IMR-90 (cell line): ENCODE data around the gene LRP3. TPM values are rescaled to one million over a fixed set of nuclear protein-coding genes. Genes with fewer than 3 reads are reported as not detected.

Experiments used
- ATAC-seq: fragments of 200-7000 bp; cut with Tn5 transposase; 2 replicates; pipeline ENCODE4 v1.9.1; 2020; ENCODE audit warnings: low read depth, mild to moderate bottlenecking, moderate library complexity
- BruUV-seq: library from RNA; stranded (reverse); fragments of 400-500 nt; replicated peaks from 2 replicates; lab custom pipeline; 2021; lab: Mats Ljungman, UMichigan
- CTCF ChIA-PET: fragments of 300-600 bp; formaldehyde crosslinking; extraction: SDS; loops from one replicate; lab custom pipeline; 2021; ENCODE audit warnings: antibody characterized with exemption; lab: Yijun Ruan, JAX
- POLR2A ChIA-PET: fragments of 300-600 bp; sonication (Branson Sonifier 250); formaldehyde crosslinking; loops from one replicate; lab custom pipeline; 2022; ENCODE audit warnings: antibody characterized with exemption; ENCODE audit not compliant: unreplicated experiment; lab: Charles Lee
- DNase-seq: peaks from one replicate; pipeline ENCODE4 v3.0.0; 2013
- H2AFZ ChIP-seq: replicated peaks from 2 replicates; pipeline ENCODE3; 2013; ENCODE audit warnings: low read length, mild to moderate bottlenecking; ENCODE audit not compliant: poor library complexity
- H2AK5ac ChIP-seq: 2 replicates; pipeline ENCODE4 v1.6.1; 2013; ENCODE audit warnings: low read depth, low read length, inconsistent platforms
- H2AK9ac ChIP-seq: replicated peaks from 2 replicates; pipeline ENCODE3; 2013; ENCODE audit warnings: mild to moderate bottlenecking, low read depth, low read length, moderate library complexity; ENCODE audit not compliant: poor library complexity
- H2BK120ac ChIP-seq: 2 replicates; pipeline ENCODE4 v1.6.1; 2013; ENCODE audit warnings: low read depth, low read length, inconsistent platforms
- H2BK15ac ChIP-seq: 3 replicates; pipeline ENCODE4 v1.6.1; 2013; ENCODE audit warnings: low read depth, low read length, inconsistent platforms
- H2BK20ac ChIP-seq: 2 replicates; pipeline ENCODE4 v1.6.1; 2013; ENCODE audit warnings: low read depth, mild to moderate bottlenecking, inconsistent platforms, low read length, moderate library complexity
- H2BK5ac ChIP-seq: 2 replicates; pipeline ENCODE4 v1.6.1; 2013; ENCODE audit warnings: mild to moderate bottlenecking, low read depth, low read length, inconsistent platforms; ENCODE audit not compliant: poor library complexity, severe bottlenecking
- H3K14ac ChIP-seq: replicated peaks from 2 replicates; pipeline ENCODE4 v1.6.1; 2013; ENCODE audit warnings: low read depth, low read length, inconsistent platforms
- H3K18ac ChIP-seq: 2 replicates; pipeline ENCODE4 v1.6.1; 2013; ENCODE audit warnings: low read depth, low read length, control low read depth
- H3K23ac ChIP-seq: 2 replicates; pipeline ENCODE4 v1.6.1; 2013; ENCODE audit warnings: low read depth, low read length, inconsistent platforms
- H3K27ac ChIP-seq: 2 replicates; pipeline ENCODE4 v1.5.1; 2013; ENCODE audit warnings: mild to moderate bottlenecking, control low read depth, low read length; ENCODE audit not compliant: insufficient read depth
- H3K27me3 ChIP-seq: 2 replicates; pipeline ENCODE4 v1.6.1; 2013; ENCODE audit warnings: low read length; ENCODE audit not compliant: control insufficient read depth, insufficient read depth
- H3K36me3 ChIP-seq: 2 replicates; pipeline ENCODE4 v1.6.1; 2013; ENCODE audit warnings: low read length, mixed read lengths; ENCODE audit not compliant: control insufficient read depth, insufficient read depth
- H3K4ac ChIP-seq: 2 replicates; pipeline ENCODE4 v1.6.1; 2013; ENCODE audit warnings: low read depth, low read length, inconsistent platforms
- H3K4me1 ChIP-seq: 2 replicates; pipeline ENCODE4 v1.6.1; 2013; ENCODE audit warnings: low read length, mixed read lengths; ENCODE audit not compliant: control insufficient read depth, insufficient read depth
- H3K4me2 ChIP-seq: 2 replicates; pipeline ENCODE4 v1.6.1; 2013; ENCODE audit warnings: low read depth, mild to moderate bottlenecking, control low read depth, low read length, moderate library complexity
- H3K4me3 ChIP-seq: 2 replicates; pipeline ENCODE4 v1.5.1; 2013; ENCODE audit warnings: low read depth, mild to moderate bottlenecking, control low read depth, low read length, moderate library complexity; ENCODE audit not compliant: insufficient read depth
- H3K56ac ChIP-seq: 2 replicates; pipeline ENCODE4 v1.6.1; 2013; ENCODE audit warnings: low read length, inconsistent platforms; ENCODE audit not compliant: insufficient read depth; ENCODE audit errors: extremely low read depth
- H3K79me1 ChIP-seq, 2 experiments: 2 replicates each; pipeline ENCODE4 v1.6.1; 2013; ENCODE audit warnings: low read length in 2 of 2, inconsistent platforms in 1 of 2, low read depth in 1 of 2
- H3K9ac ChIP-seq: 2 replicates; pipeline ENCODE4 v1.6.1; 2013; ENCODE audit warnings: low read depth, low read length, control low read depth
- H3K9me1 ChIP-seq: 2 replicates; pipeline ENCODE4 v1.6.1; 2013; ENCODE audit warnings: low read length, inconsistent platforms; ENCODE audit not compliant: insufficient read depth
- H3K9me3 ChIP-seq: 2 replicates; pipeline ENCODE4 v1.6.1; 2013; ENCODE audit warnings: low read length; ENCODE audit not compliant: control insufficient read depth, insufficient read depth
- H4K20me1 ChIP-seq: 2 replicates; pipeline ENCODE4 v1.6.1; 2013; ENCODE audit warnings: low read length, inconsistent platforms; ENCODE audit not compliant: insufficient read depth
- H4K5ac ChIP-seq: 2 replicates; pipeline ENCODE4 v1.6.1; 2013; ENCODE audit warnings: mild to moderate bottlenecking, low read depth, low read length, control low read depth
- H4K8ac ChIP-seq, 2 experiments: 2 replicates each; pipeline ENCODE4 v1.6.1; 2013; ENCODE audit warnings: low read depth in 2 of 2, low read length in 2 of 2, control low read depth in 1 of 2, inconsistent platforms in 1 of 2
- H4K91ac ChIP-seq: 2 replicates; pipeline ENCODE4 v1.6.1; 2013; ENCODE audit warnings: low read depth, low read length, inconsistent platforms; ENCODE audit not compliant: insufficient read depth
- BHLHE40 ChIP-seq: fragments of 150-350 bp; IDR thresholded peaks from 2 replicates; pipeline ENCODE4 v1.6.1; 2016; ENCODE audit warnings: mild to moderate bottlenecking, low read depth, low read length
- CEBPB ChIP-seq: IDR thresholded peaks from 2 replicates; pipeline ENCODE4 v1.6.1; 2012; ENCODE audit warnings: low read depth, low read length, improper control_type of control experiment
- CHD1 ChIP-seq: IDR thresholded peaks from 2 replicates; pipeline ENCODE4 v1.6.1; 2012; ENCODE audit warnings: low read depth, low read length, improper control_type of control experiment
- CTCF ChIP-seq: conservative IDR thresholded peaks from 2 replicates; pipeline ENCODE4 v1.5.1; 2012; ENCODE audit warnings: mild to moderate bottlenecking, low read depth, low read length, improper control_type of control experiment
- ELK1 ChIP-seq: fragments of 150-350 bp; IDR thresholded peaks from 2 replicates; pipeline ENCODE4 v1.6.1; 2016; ENCODE audit warnings: low read depth, mild to moderate bottlenecking, low read length, moderate library complexity, borderline replicate concordance
- FOS ChIP-seq: fragments of 150-350 bp; IDR thresholded peaks from 2 replicates; pipeline ENCODE4 v1.6.1; 2016; ENCODE audit warnings: low read depth, low read length
- MAFK ChIP-seq: IDR thresholded peaks from 2 replicates; pipeline ENCODE4 v1.6.1; 2012; ENCODE audit warnings: low read depth, low read length, improper control_type of control experiment
- MAZ ChIP-seq: IDR thresholded peaks from 2 replicates; pipeline ENCODE4 v1.6.1; 2012; ENCODE audit warnings: low read depth, mild to moderate bottlenecking, low read length, improper control_type of control experiment, moderate library complexity, borderline replicate concordance
- MXI1 ChIP-seq: IDR thresholded peaks from 2 replicates; pipeline ENCODE4 v1.6.1; 2012; ENCODE audit warnings: low read depth, mild to moderate bottlenecking, low read length, moderate library complexity, borderline replicate concordance
- NFE2L2 ChIP-seq: fragments of 150-350 bp; IDR thresholded peaks from 2 replicates; pipeline ENCODE4 v1.6.1; 2016; ENCODE audit warnings: low read depth, mild to moderate bottlenecking, low read length
- POLR2A ChIP-seq: IDR thresholded peaks from 2 replicates; pipeline ENCODE4 v1.6.1; 2012; ENCODE audit warnings: mild to moderate bottlenecking, low read depth, low read length
- RAD21 ChIP-seq: IDR thresholded peaks from 2 replicates; pipeline ENCODE4 v1.6.1; 2012; ENCODE audit warnings: low read length, improper control_type of control experiment
- RCOR1 ChIP-seq: IDR thresholded peaks from 2 replicates; pipeline ENCODE4 v1.6.1; 2012; ENCODE audit warnings: mild to moderate bottlenecking, low read length, improper control_type of control experiment; ENCODE audit not compliant: insufficient replicate concordance
- RFX5 ChIP-seq: IDR thresholded peaks from 2 replicates; pipeline ENCODE4 v1.8.0; 2012; ENCODE audit warnings: low read depth, mild to moderate bottlenecking, low read length, moderate library complexity
- SMC3 ChIP-seq: fragments of 150-350 bp; IDR thresholded peaks from 2 replicates; pipeline ENCODE4 v1.6.1; 2016; ENCODE audit warnings: low read depth, mild to moderate bottlenecking, antibody characterized with exemption, low read length, moderate library complexity
- USF2 ChIP-seq: fragments of 150-350 bp; IDR thresholded peaks from 2 replicates; pipeline ENCODE4 v1.6.1; 2017; ENCODE audit warnings: mild to moderate bottlenecking, antibody characterized with exemption, low read length, low read depth
- WGBS, 2 experiments: methylation state at CpG; one replicate each; pipeline versions ENCODE4 v1.1.5 to v1.1.7; 2013; ENCODE audit warnings: missing lambda C conversion rate in 2 of 2; ENCODE audit not compliant: insufficient read length in 1 of 2; ENCODE audit errors: extremely low coverage in 2 of 2; 5-methylcytosine and 5-hydroxymethylcytosine counted together
- dilution Hi-C: fragments of 300-500 bp; cut with HindIII; formaldehyde crosslinking; loops from one replicate; pipeline ENCODE4 v1.14.3; 2018; ENCODE audit warnings: low sequenced_read_pairs; ENCODE audit not compliant: unreplicated experiment
- in situ Hi-C: fragments of 300-500 bp; cut with MboI; formaldehyde crosslinking; loops from 3 replicates; pipeline ENCODE4 v1.14.3; 2019; ENCODE audit warnings: low sequenced_read_pairs, inconsistent platforms, mixed read lengths
- intact Hi-C: fragments of 100-400 bp; cut with micrococcal nuclease; formaldehyde crosslinking; loops from 2 replicates; pipeline ENCODE4 v1.10.0; 2022
- polyA plus RNA-seq, 3 experiments: library from polyadenylated mRNA; depleted of rRNA; stranded (reverse); fragments of >200 nt; gene quantifications; 2 replicates each; pipeline ENCODE4 v1.2.3, GENCODE V29; 2012; ENCODE audit warnings: low replicate concordance in 1 of 3
- total RNA-seq: library from RNA; depleted of rRNA; stranded (reverse); fragments of >200 nt; gene quantifications from 2 replicates; pipeline ENCODE4 v1.2.3, GENCODE V29; 2012

The LRP3 gene
- total and polyA plus RNA-seq, 2 of the 4 experiments (the other 2 are of a cell fraction): 8.4 to 20.2 TPM

- ChIA-PET POLR2A (no interaction called here), CTCF (no interaction called here)
- H2AFZ ChIP-seq: no peak overlapping the region
- H3K4me3 ChIP-seq: no peak overlapping the region
- H2AK9ac ChIP-seq: no peak overlapping the region
- no peaks in the 10 kb centered on the region for H3K4me1 ChIP-seq
- H3K9me1 ChIP-seq: peaks cover 5% of the 10 kb centered on the region; the same call in 1 of the 2 replicates
- no peak overlapping the region for H2AK5ac ChIP-seq
- H3K56ac ChIP-seq: no peak overlapping the region
- H3K9ac ChIP-seq: no peak overlapping the region
- H3K23ac ChIP-seq: no peak overlapping the region
- H4K91ac ChIP-seq: no peak overlapping the region
- no peak overlapping the region for H3K4me2 ChIP-seq
- no peak overlapping the region for H2BK15ac ChIP-seq
- H3K4ac ChIP-seq: no peak overlapping the region
- intact Hi-C loops: no loop called here
- H2BK20ac ChIP-seq: no peak overlapping the region
- no TSS peak for BruUV-seq
- no peak for DNase-seq
- no peak overlapping the region for H4K5ac ChIP-seq
- dilution Hi-C loops: no loop called here
- H3K36me3 ChIP-seq: peaks cover 17% of the 10 kb centered on the region
- no peaks in the 10 kb centered on the region for H3K27me3 ChIP-seq
- no peak overlapping the region for H4K8ac ChIP-seq
- peaks cover 0 to 5% of the 10 kb centered on the region in 2 experiments; a peak in 1 of 4 replicates for H3K79me1 ChIP-seq
- H3K9me3 ChIP-seq: no peaks in the 10 kb centered on the region
- 90% methylated on average over 22 of the region's 38 CpGs; no CpG with 5 or more reads in 1 of the 2 experiments for WGBS, 2 experiments
- in situ Hi-C loops: no loop called here
- TF ChIP-seq MXI1 (no peak), CEBPB (no peak), MAFK (no peak), MAZ (no peak), RCOR1 (no peak), USF2 (no peak), POLR2A (no peak), NFE2L2 (no peak), ELK1 (no peak), CTCF (no peak), RFX5 (no peak), SMC3 (no peak), FOS (no peak), CHD1 (no peak), RAD21 (no peak), BHLHE40 (no peak)
- H3K14ac ChIP-seq: no peak overlapping the region
- no peak overlapping the region for H2BK120ac ChIP-seq
- no peak overlapping the region for H2BK5ac ChIP-seq
- no peaks in the 10 kb centered on the region for H4K20me1 ChIP-seq
- H3K27ac ChIP-seq: no peak overlapping the region
- no peak overlapping the region for H3K18ac ChIP-seq
- no peak for ATAC-seq
Measured at GRCh38 chr19:33207040-33207620, 13.0 kb downstream of the LRP3 start.
